IPS-20b (cell line): Measurements from ENCODE around the gene TRIM67.

Experiments
- H3K27ac ChIP-seq: one replicate; pipeline ENCODE4 v1.5.1; 2013; ENCODE audit warnings: low read length
- H3K27me3 ChIP-seq: 2 replicates; pipeline ENCODE4 v1.6.1; 2013; ENCODE audit warnings: mild to moderate bottlenecking, low read length, inconsistent platforms; ENCODE audit not compliant: insufficient read depth
- H3K36me3 ChIP-seq: 2 replicates; pipeline ENCODE4 v1.6.1; 2013; ENCODE audit warnings: low read depth, mild to moderate bottlenecking, inconsistent platforms, low read length, moderate library complexity; ENCODE audit not compliant: insufficient read depth
- H3K4me1 ChIP-seq: 2 replicates; pipeline ENCODE4 v1.6.1; 2013; ENCODE audit warnings: mild to moderate bottlenecking, control low read depth, inconsistent platforms, low read length, moderate library complexity; ENCODE audit not compliant: insufficient read depth
- H3K4me3 ChIP-seq: 2 replicates; pipeline ENCODE4 v1.5.1; 2013; ENCODE audit warnings: mild to moderate bottlenecking, low read length, inconsistent platforms
- H3K9ac ChIP-seq: 2 replicates; pipeline ENCODE4 v1.6.1; 2013; ENCODE audit warnings: low read depth, mild to moderate bottlenecking, inconsistent platforms, low read length, moderate library complexity
- H3K9me3 ChIP-seq: 2 replicates; pipeline ENCODE4 v1.6.1; 2013; ENCODE audit warnings: mild to moderate bottlenecking, low read depth, low read length, inconsistent platforms; ENCODE audit not compliant: insufficient read depth

Gene TRIM67

DNA sequence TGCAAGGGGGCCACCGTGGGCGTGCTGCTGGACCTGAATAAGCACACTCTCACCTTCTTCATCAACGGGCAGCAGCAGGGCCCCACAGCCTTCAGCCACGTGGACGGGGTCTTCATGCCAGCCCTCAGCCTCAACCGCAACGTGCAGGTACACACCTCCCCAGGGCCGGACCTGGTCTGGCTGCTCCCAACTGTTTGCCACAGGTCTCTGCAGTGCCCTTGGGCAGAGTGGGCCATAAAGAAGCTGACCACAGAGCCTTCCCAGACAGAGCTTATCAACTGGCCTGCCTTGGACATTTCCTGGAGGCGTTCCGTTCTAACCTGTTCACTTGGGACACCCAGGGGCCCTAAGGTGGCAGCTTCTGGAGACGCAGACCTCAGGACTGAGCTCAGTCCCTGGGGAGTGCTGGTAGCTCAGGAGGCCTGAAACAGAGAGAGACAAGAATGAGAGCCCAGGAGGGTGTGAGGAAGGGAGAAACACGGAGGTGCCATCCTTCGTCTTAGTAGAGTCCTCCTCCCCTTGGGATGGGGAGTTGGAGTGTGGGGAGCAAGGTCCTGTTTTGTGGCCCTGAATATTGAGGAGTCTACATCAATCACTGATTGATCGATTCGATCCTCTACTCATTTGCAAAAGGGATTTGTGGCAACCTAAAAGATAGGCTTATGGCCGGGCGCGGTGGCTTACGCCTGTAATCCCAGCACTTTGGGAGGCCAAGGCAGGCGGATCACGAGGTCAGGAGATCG is 52.1 kb downstream of the TRIM67 start:
- peaks cover 95% of the 10 kb centered on the region for H3K27me3 ChIP-seq
- H3K27ac ChIP-seq = no peak overlapping the region
- H3K36me3 ChIP-seq = no peaks in the 10 kb centered on the region
- no peaks in the 10 kb centered on the region for H3K9me3 ChIP-seq
- H3K4me1 ChIP-seq = no peaks in the 10 kb centered on the region; the same call in 1 of the 2 replicates
- no peak overlapping the region for H3K4me3 ChIP-seq
- H3K9ac ChIP-seq = no peak overlapping the region

DNA sequence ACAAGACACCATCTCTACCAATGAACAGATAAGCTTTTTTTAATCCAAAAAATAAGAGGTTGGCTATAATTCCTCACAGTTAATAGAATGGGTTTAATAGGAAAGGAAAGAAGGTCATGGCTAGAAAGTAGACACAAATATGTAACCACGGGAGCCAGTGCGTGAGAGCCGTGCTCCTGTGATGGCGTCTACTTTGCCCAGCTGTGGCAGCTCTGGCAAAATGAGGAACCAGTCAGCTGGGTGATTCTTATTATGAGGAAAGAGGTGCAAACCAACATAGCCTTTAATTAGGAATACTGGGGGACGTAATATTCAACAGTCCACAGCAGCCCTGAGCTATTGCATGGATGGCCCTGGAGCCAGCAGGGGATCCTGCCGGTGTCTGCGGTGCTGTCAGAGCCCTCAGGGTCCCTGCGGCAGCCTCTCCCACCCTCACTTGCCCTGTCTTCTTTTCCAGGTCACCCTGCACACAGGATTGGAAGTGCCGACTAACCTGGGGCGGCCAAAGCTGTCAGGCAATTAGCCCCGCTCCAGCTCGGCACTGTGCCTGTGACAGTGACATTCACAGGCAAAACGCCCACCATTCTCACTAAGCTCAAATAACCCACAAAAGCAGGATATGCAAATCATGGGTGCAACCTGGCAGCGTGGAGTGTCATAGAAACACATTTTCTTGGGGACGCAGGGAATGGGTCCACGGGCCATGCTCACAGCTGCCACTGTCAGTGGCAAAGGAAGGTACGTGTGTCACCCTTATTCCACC is 53.2 kb downstream of the TRIM67 start:
- H3K4me1 ChIP-seq = no peaks in the 10 kb centered on the region; the same call in 1 of the 2 replicates
- no peak overlapping the region for H3K4me3 ChIP-seq
- no peaks in the 10 kb centered on the region for H3K36me3 ChIP-seq
- no peak overlapping the region for H3K27ac ChIP-seq
- H3K9ac ChIP-seq = no peak overlapping the region
- H3K27me3 ChIP-seq = peaks cover 91% of the 10 kb centered on the region
- no peaks in the 10 kb centered on the region for H3K9me3 ChIP-seq

DNA sequence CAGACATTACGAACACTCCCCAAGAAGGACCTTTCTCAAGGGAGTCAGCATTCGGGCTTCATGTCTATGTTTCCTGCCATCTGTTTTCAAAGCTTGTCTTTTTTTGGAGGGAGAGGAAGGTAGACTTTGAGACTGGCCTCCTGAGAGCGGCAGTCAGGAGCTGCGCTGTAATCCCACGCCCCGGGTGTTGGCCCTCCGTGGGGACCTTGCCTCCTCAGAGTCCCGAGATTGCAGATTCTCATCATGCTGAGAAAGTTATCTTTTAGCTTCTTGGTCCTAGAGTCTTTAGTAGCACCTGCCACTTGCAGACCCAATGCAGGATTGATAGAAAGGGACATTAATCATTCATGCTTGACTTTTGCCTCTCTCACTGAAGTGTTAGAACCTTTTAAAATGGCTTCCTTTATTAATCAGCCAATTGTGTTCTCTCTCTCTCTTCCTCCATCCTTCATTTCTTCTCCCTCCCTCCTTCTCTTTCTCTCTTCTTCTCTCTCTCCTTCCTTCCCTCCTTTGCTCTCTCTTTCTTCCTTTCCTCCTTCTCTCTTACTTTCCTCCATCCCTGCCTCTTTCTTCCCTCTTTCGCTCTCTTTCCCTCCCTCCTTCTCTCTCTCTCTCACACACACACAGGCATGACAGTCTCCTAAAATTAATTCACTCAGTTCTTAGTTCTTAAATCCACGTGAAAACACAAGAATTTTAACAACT is 54.0 kb downstream of the TRIM67 start:
- Histone ChIP-seq H3K27ac (no peak overlapping the region), H3K36me3 (no peaks in the 10 kb centered on the region), H3K9ac (no peak overlapping the region), H3K9me3 (no peaks in the 10 kb centered on the region), H3K4me3 (no peak overlapping the region), H3K27me3 (peaks cover 84% of the 10 kb centered on the region), H3K4me1 (no peaks in the 10 kb centered on the region; the same call in 1 of the 2 replicates)

DNA sequence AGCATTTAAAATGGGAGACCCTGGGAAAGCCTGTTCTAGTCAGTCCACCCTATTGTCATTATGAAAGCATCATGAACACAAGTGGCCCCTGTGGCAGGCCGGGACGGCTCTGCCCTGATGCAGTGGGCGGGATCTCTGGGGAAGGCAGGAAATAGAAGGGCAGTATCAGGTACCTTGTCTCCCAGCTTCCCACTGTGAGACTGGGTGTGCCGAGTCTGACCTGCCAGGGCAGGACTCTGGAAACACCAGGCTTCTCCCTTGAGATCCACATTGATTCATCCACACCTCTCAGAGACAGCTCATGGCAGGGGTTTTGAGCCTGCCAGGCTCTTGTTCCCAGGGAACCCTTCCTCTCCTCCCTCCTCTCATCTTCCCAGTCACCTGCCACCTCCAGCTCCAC is 54.6 kb downstream of the TRIM67 start:
- Histone ChIP-seq H3K9me3 (no peaks in the 10 kb centered on the region), H3K4me3 (no peak overlapping the region), H3K27me3 (peaks cover 83% of the 10 kb centered on the region), H3K4me1 (no peaks in the 10 kb centered on the region; the same call in 1 of the 2 replicates), H3K9ac (no peak overlapping the region), H3K27ac (no peak overlapping the region), H3K36me3 (no peaks in the 10 kb centered on the region)

DNA sequence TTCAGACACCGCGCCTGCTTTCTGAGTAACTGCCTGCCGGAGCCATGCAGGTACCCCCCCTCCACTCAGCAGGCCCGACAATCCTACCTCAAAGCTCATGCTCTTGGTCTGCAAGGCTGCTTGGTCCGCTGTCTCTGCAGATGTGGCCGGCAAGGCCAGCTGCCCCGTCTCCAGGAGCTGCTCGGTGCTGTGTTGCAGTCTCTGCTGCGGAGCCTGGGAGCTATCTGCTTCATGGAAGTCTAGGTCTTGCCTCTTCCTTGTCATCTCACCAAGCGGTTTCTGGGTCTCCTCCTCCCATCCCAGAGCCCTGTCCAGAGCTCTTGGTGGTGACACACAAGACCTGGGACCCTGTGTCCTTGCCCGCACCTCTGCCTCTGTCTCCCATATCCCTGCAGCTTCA is 55.2 kb downstream of the TRIM67 start:
- Histone ChIP-seq H3K27me3 (peaks cover 77% of the 10 kb centered on the region), H3K4me1 (no peaks in the 10 kb centered on the region; the same call in 1 of the 2 replicates), H3K4me3 (no peak overlapping the region), H3K9ac (no peak overlapping the region), H3K27ac (no peak overlapping the region), H3K36me3 (no peaks in the 10 kb centered on the region), H3K9me3 (no peaks in the 10 kb centered on the region)

DNA sequence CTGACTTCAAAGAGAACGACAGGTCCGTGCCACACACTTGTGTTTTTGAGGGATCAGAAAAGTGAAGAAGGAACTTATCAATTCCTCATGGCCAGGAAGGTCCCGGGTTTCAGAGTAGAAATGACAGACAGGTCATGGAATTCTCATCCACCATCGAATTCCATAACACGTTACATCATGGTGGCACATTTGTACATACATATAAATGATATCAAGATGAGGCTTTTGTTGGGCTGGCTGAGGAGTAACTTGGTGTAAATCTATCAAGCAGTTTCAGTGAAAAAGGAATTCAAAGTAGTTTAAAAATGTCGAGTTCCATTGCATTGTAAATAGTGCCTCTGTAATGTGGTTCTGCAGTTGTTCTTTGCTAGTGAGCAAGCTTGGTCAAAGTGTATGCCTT is 56.2 kb downstream of the TRIM67 start:
- H3K4me1 ChIP-seq = no peaks in the 10 kb centered on the region; the same call in 1 of the 2 replicates
- H3K27me3 ChIP-seq = peaks cover 67% of the 10 kb centered on the region

DNA sequence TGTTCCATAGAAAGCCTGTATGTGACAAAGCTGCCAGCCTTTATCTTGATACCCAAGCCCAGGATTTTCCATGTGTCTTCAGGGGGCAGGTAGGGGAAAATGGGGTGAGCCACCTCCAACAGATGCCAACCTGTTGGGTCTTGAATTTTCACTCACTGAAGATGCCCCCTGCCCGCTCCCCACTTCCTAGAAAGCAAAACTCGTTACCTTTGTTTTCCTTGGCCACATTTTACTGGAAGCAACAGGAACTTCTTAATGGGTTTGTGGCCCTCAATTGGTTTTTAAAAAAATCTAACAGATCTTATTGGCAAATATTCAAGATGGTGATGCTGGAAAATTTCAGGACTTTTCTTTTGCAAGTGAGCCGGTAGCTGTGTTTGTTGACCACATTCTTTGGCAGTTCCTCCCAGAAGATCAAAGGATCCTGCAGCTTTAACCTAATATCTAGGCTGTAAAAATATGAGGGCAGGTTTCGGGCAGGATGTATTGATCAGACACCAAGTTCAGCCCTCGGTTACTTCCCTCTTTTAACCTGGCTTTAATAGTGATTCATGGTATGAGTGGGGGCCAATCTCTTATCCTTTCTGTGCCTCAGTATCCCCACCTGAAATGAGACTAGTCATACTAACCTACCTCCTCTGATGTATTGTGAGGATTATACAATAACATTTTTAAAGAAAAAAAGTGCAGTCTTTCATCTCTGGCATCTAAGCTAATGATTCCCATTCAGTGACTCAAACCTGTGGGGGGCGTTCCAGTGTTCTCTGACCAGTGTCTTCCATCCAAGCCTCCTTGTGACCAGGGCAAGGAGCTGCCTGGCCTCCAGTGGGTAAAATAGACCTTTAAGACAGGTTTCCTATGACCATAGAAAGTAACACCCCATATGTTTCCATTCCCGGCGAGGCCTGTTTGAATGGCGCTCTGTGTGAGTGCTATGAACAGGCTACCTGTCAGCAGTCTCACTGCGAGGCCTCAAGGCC is 57.9 kb downstream of the TRIM67 start:
- H3K4me1 ChIP-seq = no peaks in the 10 kb centered on the region; the same call in 1 of the 2 replicates
- H3K9ac ChIP-seq = no peak overlapping the region
- H3K27ac ChIP-seq = no peak overlapping the region
- no peaks in the 10 kb centered on the region for H3K9me3 ChIP-seq
- H3K4me3 ChIP-seq = no peak overlapping the region
- H3K27me3 ChIP-seq = peaks cover 50% of the 10 kb centered on the region
- H3K36me3 ChIP-seq = peaks cover 8% of the 10 kb centered on the region

More for the DNA sequence above, 56.2 kb downstream of the TRIM67 start:
- Histone ChIP-seq H3K9ac (no peak overlapping the region), H3K9me3 (no peaks in the 10 kb centered on the region), H3K27ac (no peak overlapping the region), H3K36me3 (no peaks in the 10 kb centered on the region), H3K4me3 (no peak overlapping the region)

DNA sequence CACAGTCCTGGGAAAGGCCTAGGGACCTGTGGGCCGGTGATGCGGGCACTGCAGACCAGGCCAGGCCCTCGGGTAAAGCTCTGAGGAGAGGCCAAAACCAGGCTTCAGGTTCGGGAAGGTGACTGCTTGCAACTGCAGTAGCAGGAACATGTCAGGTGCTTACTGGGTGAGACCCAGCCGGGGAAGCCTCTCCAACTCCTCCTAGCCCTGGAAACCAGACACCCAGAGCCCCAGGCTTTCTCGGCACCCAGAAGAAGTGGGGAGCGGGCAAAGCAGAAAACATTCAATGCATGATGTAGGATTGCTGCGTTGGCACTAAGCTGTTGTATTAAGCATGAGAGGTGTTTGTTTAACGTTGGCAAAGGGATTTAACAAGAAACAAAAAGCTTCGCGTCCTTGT is 58.9 kb downstream of the TRIM67 start:
- Histone ChIP-seq H3K36me3 (peaks cover 19% of the 10 kb centered on the region), H3K27me3 (peaks cover 40% of the 10 kb centered on the region), H3K4me1 (no peaks in the 10 kb centered on the region), H3K9me3 (no peaks in the 10 kb centered on the region), H3K27ac (no peak overlapping the region), H3K4me3 (no peak overlapping the region), H3K9ac (no peak overlapping the region)

DNA sequence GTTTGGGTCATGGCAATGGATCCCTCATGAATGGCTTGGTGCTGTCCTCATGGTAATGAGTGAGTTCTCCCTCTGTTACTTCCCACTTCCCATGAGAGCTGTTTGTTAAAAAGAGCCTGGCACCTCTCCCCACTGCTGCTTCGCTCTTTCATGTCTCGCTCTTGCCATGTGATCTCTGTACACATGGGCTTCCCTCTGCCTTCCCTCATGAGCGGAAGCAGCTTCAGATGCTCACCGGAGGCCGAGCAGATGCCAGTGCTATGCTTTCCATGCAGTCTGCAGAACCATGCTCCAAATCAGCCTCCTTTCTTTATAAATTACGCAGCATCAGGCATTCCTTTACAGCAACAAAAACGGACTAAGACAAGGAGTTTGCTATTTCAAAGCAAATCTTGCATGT is 64.3 kb downstream of the TRIM67 start:
- Histone ChIP-seq H3K27ac (no peak overlapping the region), H3K36me3 (peaks cover 33% of the 10 kb centered on the region), H3K27me3 (no peaks in the 10 kb centered on the region), H3K4me3 (no peak overlapping the region), H3K4me1 (no peaks in the 10 kb centered on the region), H3K9ac (no peak overlapping the region), H3K9me3 (no peaks in the 10 kb centered on the region)

DNA sequence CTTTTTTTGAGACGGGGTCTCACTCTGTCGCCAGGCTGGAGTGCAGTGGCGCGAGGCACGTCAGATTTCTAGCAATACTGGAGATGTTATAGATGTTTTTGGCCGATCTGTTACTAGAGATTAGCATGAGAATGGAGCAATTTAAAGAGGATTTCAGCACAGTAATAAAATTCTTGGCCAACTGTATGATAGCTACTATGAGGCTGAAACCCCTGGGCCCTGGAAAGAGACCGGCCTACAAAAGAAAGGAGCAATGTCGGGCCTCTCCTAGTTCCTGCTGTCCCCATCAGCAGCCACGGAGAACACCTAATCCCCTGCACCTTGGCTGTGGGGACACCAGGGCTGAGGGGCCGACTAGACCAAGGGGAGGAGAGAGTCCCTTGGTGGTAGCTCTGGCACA is 69.7 kb downstream of the TRIM67 start:
- H3K9ac ChIP-seq = no peak overlapping the region
- H3K4me1 ChIP-seq = no peaks in the 10 kb centered on the region
- H3K4me3 ChIP-seq = no peak overlapping the region
- H3K27ac ChIP-seq = no peak overlapping the region
- H3K9me3 ChIP-seq = no peaks in the 10 kb centered on the region
- no peaks in the 10 kb centered on the region for H3K27me3 ChIP-seq
- H3K36me3 ChIP-seq = peaks cover 11% of the 10 kb centered on the region
